Keratinocyte (primary cell): ENCODE data around the gene CD55. TPM values are rescaled to one million over a fixed set of nuclear protein-coding genes. Genes with fewer than 3 reads are reported as not detected.

Source experiments
- DNase-seq: peaks from one replicate; pipeline ENCODE4 v3.0.0-alpha.2; 2011; ENCODE audit warnings: low read depth, missing footprints, low spot score
- FAIRE-seq: peaks from 2 replicates; lab custom pipeline; 2011; peaks lifted over from hg19 to GRCh38; lab: Jason Lieb, UNC
- H2AFZ ChIP-seq: 2 replicates; pipeline ENCODE4 v1.6.0; 2012; ENCODE audit warnings: low read length, control low read depth, inconsistent platforms; ENCODE audit not compliant: control insufficient read depth
- H3K27ac ChIP-seq: 2 replicates; pipeline ENCODE4 v1.5.1; 2011; ENCODE audit warnings: low read length; ENCODE audit not compliant: control insufficient read depth, insufficient read depth
- H3K27me3 ChIP-seq: 3 replicates; pipeline ENCODE4 v1.6.0; 2011; ENCODE audit warnings: low read length; ENCODE audit not compliant: control insufficient read depth, insufficient read depth; ENCODE audit errors: extremely low read depth
- H3K36me3 ChIP-seq, 2 experiments: 2 replicates in 1 of 2; 3 replicates in 1 of 2; pipeline ENCODE4 v1.5.1; 2011; ENCODE audit warnings: low read length in 2 of 2, mild to moderate bottlenecking in 1 of 2; ENCODE audit not compliant: control insufficient read depth in 2 of 2, insufficient read depth in 2 of 2; ENCODE audit errors: extremely low read depth in 1 of 2
- H3K4me1 ChIP-seq: 3 replicates; pipeline ENCODE4 v1.5.1; 2011; ENCODE audit warnings: low read length; ENCODE audit not compliant: control insufficient read depth, insufficient read depth; ENCODE audit errors: extremely low read depth
- H3K4me2 ChIP-seq: 3 replicates; pipeline ENCODE4 v1.6.0; 2011; ENCODE audit warnings: low read depth, low read length; ENCODE audit not compliant: control insufficient read depth, insufficient read depth; ENCODE audit errors: extremely low read depth
- H3K4me3 ChIP-seq, 3 experiments: fragments of 200-600 bp in 1 of 3; sonication (generic) in 1 of 3; 2 replicates in 2 of 3; 3 replicates in 1 of 3; pipeline ENCODE4 v1.5.1; 2011 to 2016; ENCODE audit warnings: low read length in 3 of 3, mild to moderate bottlenecking in 3 of 3, control low read depth in 2 of 3, inconsistent platforms in 1 of 3, low read depth in 1 of 3, mixed read lengths in 1 of 3, mixed run types in 1 of 3, moderate library complexity in 1 of 3; ENCODE audit not compliant: control insufficient read depth in 2 of 3, insufficient read depth in 2 of 3; ENCODE audit errors: extremely low read depth in 1 of 3
- H3K79me2 ChIP-seq: 2 replicates; pipeline ENCODE4 v1.6.0; 2012; ENCODE audit warnings: low read length; ENCODE audit not compliant: control insufficient read depth, insufficient read depth
- H3K9ac ChIP-seq: 3 replicates; pipeline ENCODE4 v1.6.0; 2011; ENCODE audit warnings: low read length; ENCODE audit not compliant: control insufficient read depth, insufficient read depth; ENCODE audit errors: extremely low read depth
- H3K9me1 ChIP-seq: 3 replicates; pipeline ENCODE4 v1.6.0; 2011; ENCODE audit warnings: low read length; ENCODE audit not compliant: control insufficient read depth, insufficient read depth; ENCODE audit errors: extremely low read depth
- H3K9me3 ChIP-seq: 2 replicates; pipeline ENCODE4 v1.5.1; 2012; ENCODE audit warnings: low read depth, low read length; ENCODE audit not compliant: control insufficient read depth
- H4K20me1 ChIP-seq: 3 replicates; pipeline ENCODE4 v1.6.0; 2011; ENCODE audit warnings: low read length; ENCODE audit not compliant: control insufficient read depth, insufficient read depth; ENCODE audit errors: extremely low read depth
- EZH2 ChIP-seq: IDR thresholded peaks from one replicate; pipeline ENCODE4 v1.6.1; 2012; ENCODE audit warnings: inconsistent platforms, mild to moderate bottlenecking, low read length, moderate library complexity
- dilution Hi-C: fragments of 300-500 bp; cut with MboI; formaldehyde crosslinking; loops from one replicate; pipeline ENCODE4 v1.7.0; 2020; ENCODE audit warnings: low sequenced_read_pairs; ENCODE audit not compliant: extremely low pct_ligation_motif_present
- polyA plus RNA-seq, 5 experiments: library from polyadenylated mRNA; depleted of rRNA in 3 of 5; stranded (reverse) in 3 of 5; stranded (forward) in 1 of 5; unstranded in 1 of 5; fragments of >200 nt; gene quantifications; 1 replicate in 1 of 5; 2 replicates in 3 of 5; 3 replicates in 1 of 5; pipeline versions ENCODE4 v1.2.1 to v1.2.3, GENCODE V29; 2011 to 2012; ENCODE audit warnings: missing spikeins in 2 of 5, low read depth in 1 of 5, low replicate concordance in 1 of 5
- TF ChIP-seq, protein P1 (sequence below), 3 experiments: IDR thresholded peaks in 1 of 3; conservative IDR thresholded peaks in 1 of 3; optimal IDR thresholded peaks in 1 of 3; 2 replicates in 2 of 3; 3 replicates in 1 of 3; pipeline versions ENCODE3 to v1.5.1; 2011; ENCODE audit warnings: low read length in 3 of 3, mild to moderate bottlenecking in 3 of 3, moderate library complexity in 2 of 3, control low read depth in 1 of 3, inconsistent platforms in 1 of 3; ENCODE audit not compliant: insufficient read depth in 2 of 3; ENCODE audit errors: extremely low read depth in 1 of 3

Gene CD55
- polyA plus RNA-seq, 1 donor (not counting 4 experiments of a cell fraction or from before 2014, with no cell fraction given) = 37.3 TPM

DNA sequence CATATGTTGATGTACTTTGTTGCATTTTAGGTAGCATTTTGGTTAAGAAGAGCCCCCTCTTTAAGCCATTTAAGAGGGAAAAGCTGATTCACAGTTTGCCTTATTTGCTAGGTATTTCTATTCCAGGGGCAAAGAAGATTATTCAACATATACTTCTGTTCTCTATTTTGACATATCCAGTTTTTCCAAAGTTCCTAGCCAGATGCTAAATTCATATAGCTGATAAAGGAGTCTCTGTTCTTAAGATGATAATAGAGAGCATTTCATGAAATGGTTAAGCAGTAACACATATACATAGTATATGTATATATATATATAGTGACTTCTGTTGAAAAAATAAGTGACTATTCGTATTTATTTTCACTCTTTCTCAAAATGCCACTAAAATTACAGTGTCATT lies 15.5 kb upstream of the CD55 start:
- H3K4me2 ChIP-seq = no peak overlapping the region
- H3K4me3 ChIP-seq = no peak overlapping the region
- H3K9ac ChIP-seq = no peak overlapping the region
- no peaks in the 10 kb centered on the region for H4K20me1 ChIP-seq
- no peaks in the 10 kb centered on the region for H3K9me1 ChIP-seq
- FAIRE-seq (no peak), DNase-seq (no peak)
- H3K27ac ChIP-seq = no peak overlapping the region
- H3K36me3 ChIP-seq = no peaks in the 10 kb centered on the region
- no peaks in the 10 kb centered on the region for H3K27me3 ChIP-seq
- H3K9me3 ChIP-seq = no peaks in the 10 kb centered on the region
- no peak for TF ChIP-seq EZH2
- TF ChIP-seq, protein P1, sequence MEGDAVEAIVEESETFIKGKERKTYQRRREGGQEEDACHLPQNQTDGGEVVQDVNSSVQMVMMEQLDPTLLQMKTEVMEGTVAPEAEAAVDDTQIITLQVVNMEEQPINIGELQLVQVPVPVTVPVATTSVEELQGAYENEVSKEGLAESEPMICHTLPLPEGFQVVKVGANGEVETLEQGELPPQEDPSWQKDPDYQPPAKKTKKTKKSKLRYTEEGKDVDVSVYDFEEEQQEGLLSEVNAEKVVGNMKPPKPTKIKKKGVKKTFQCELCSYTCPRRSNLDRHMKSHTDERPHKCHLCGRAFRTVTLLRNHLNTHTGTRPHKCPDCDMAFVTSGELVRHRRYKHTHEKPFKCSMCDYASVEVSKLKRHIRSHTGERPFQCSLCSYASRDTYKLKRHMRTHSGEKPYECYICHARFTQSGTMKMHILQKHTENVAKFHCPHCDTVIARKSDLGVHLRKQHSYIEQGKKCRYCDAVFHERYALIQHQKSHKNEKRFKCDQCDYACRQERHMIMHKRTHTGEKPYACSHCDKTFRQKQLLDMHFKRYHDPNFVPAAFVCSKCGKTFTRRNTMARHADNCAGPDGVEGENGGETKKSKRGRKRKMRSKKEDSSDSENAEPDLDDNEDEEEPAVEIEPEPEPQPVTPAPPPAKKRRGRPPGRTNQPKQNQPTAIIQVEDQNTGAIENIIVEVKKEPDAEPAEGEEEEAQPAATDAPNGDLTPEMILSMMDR (optimal IDR thresholded peaks at IDR 0.05 in 1 of 3, IDR thresholded peaks at IDR 0.05 in 1 of 3, conservative IDR thresholded peaks at IDR 0.05 in 1 of 3; ENCODE audit: extremely low read depth in 1 of 3, insufficient read depth in 2 of 3, low read length in 3 of 3) = no peak
- no peaks in the 10 kb centered on the region for H3K79me2 ChIP-seq
- H2AFZ ChIP-seq = no peak overlapping the region
- dilution Hi-C loops = no loop called here
- peaks cover 7% of the 10 kb centered on the region for H3K4me1 ChIP-seq

DNA sequence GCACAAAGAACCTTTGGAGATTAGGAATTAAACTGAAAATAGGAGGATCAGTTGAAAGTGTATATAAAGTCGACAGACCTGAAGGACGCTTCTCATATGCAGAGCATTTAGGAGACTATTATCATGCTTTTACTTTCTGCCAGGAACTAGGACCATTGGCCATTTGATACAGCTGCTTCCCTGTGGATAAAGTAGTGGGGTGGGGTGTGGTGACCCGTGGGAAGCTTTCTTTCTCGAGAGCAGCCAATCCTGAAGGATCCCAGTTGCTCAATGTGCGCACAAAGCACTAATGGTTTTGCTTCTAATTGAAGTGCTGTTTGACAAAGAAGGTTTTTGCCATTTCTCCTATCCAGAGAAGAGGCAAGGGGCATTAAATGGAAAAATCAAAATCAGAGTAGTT lies 14.9 kb upstream of the CD55 start:
- dilution Hi-C loops = no loop called here

More for the DNA sequence above, 14.9 kb upstream of the CD55 start:
- Histone ChIP-seq H3K36me3 (no peaks in the 10 kb centered on the region), H3K9me3 (no peaks in the 10 kb centered on the region), H3K4me2 (no peak overlapping the region), H3K9me1 (no peaks in the 10 kb centered on the region), H4K20me1 (no peaks in the 10 kb centered on the region), H3K27me3 (no peaks in the 10 kb centered on the region), H3K27ac (no peak overlapping the region), H3K4me3 (no peak overlapping the region), H3K4me1 (peaks cover 11% of the 10 kb centered on the region), H3K9ac (no peak overlapping the region), H2AFZ (no peak overlapping the region), H3K79me2 (no peaks in the 10 kb centered on the region)
- no peak for TF ChIP-seq EZH2
- TF ChIP-seq, protein P1 (optimal IDR thresholded peaks at IDR 0.05 in 1 of 3, IDR thresholded peaks at IDR 0.05 in 1 of 3, conservative IDR thresholded peaks at IDR 0.05 in 1 of 3; ENCODE audit: extremely low read depth in 1 of 3, insufficient read depth in 2 of 3, low read length in 3 of 3) = no peak
- no peak for DNase-seq
- FAIRE-seq = no peak
